Activated T-helper 1 cell treated with anti-CD3 and anti-CD28 coated beads, Interleukin-12 subunit alpha, Interleukin-12 subunit beta, Interleukin-2, Interleukin-4 antibody, amounts not matched to agents 30 ng/mL and 10 ng/mL and 1 ng/mL, durations not matched to agents 14 hours and 24 hours and 36 hours (primary cell): ENCODE data around the gene NPSR1. TPM values are rescaled to one million over a fixed set of nuclear protein-coding genes. Genes with fewer than 3 reads are reported as not detected.
"Not testable (repeated sequence)": the region's sequence is repeated elsewhere in the genome, so short reads cannot be mapped to it uniquely, and the experiment has no call there.

ENCODE experiments used
- DNase-seq: peaks from one replicate; pipeline ENCODE4 v3.0.0; 2021; ENCODE audit warnings: low spot score
- H3K27ac Mint-ChIP-seq: one replicate; pipeline ENCODE4 v1.8.0; 2021; ENCODE audit warnings: mild to moderate bottlenecking, mixed read lengths
- H3K27me3 Mint-ChIP-seq: one replicate; pipeline ENCODE4 v1.8.0; 2022; ENCODE audit warnings: mild to moderate bottlenecking, moderate library complexity, mixed read lengths; ENCODE audit not compliant: insufficient read depth
- H3K36me3 Mint-ChIP-seq: one replicate; pipeline ENCODE4 v1.8.0; 2021; ENCODE audit warnings: low read depth, mixed read lengths
- H3K4me1 Mint-ChIP-seq: one replicate; pipeline ENCODE4 v1.8.0; 2021; ENCODE audit warnings: low read depth, mixed read lengths
- H3K4me3 Mint-ChIP-seq: one replicate; pipeline ENCODE4 v1.8.0; 2021; ENCODE audit warnings: mild to moderate bottlenecking, moderate library complexity, mixed read lengths
- H3K9me3 Mint-ChIP-seq: one replicate; pipeline ENCODE4 v1.8.0; 2021; ENCODE audit warnings: mixed read lengths
- intact Hi-C: fragments of 100-400 bp; cut with micrococcal nuclease; formaldehyde crosslinking; loops from one replicate; pipeline ENCODE4 v1.15.1; 2024
- total RNA-seq: library from RNA; stranded (reverse); gene quantifications from 2 replicates; pipeline ENCODE4 v1.2.3, GENCODE V29; 2022

NPSR1 gene
- total RNA-seq, 1 donor from 2014 or later: not detected

DNA sequence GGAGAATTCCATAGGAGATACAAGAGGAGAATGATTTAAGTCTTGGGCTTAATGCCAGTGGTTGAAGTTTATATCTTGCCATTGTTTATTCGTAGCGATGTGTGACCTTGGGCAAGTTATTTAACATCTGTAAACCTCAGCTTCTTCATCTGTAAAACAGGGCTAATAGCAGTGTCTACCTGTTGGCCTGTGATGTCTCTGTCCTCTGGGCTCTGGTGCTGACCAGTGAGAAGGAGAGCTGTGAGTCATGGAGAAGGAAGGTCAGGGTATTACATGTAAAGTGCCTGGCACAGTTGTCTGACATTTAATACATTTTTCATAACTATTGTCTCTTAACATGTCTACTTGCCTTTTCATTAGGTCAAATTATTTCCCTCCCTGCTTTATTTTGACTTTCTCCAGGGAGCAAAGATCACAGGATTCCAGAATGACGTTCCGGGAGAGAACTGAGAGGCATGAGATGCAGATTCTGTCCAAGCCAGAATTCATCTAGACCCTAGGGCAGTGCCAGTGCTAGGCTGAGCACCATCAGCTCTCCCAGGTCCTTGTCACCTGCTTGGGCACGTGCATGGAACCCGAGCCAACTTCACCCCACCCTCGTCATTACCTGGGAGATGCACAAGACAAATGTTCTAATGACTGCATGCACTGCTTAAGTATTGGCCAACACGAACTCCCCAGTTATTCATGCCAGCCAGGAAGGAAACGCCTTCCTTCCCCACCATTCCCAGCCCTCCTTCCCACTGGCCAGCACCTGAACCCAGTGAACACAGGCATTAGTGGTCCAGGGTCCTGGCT, 191.3 kb downstream of the NPSR1 start:
- Mint-ChIP-seq H3K4me1 (no peaks in the 10 kb centered on the region), H3K36me3 (no peaks in the 10 kb centered on the region), H3K27me3 (peaks cover 6% of the 10 kb centered on the region), H3K27ac (no peak overlapping the region), H3K4me3 (no peak overlapping the region), H3K9me3 (no peaks in the 10 kb centered on the region)
- intact Hi-C loops: no loop called here
- no peak for DNase-seq

DNA sequence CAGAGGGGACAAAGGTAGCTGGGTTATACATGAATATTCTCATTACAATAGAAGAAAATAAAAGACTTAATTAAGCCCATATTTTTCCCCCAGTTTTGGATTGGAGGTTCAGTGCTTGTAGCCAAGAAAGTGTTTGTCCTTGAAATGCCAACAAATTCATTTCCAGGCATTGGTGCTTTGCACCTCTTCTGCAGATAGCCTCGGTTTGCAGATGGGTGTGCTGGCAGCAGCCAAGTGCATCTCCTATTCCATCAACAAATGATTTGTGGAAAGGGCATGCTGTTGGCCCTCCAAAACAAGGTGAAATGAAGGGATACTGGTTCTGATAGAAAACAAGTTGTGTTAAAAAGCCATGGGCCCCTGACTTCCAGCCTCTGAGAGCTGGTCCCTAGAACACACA, 192.0 kb downstream of the NPSR1 start:
- no peaks in the 10 kb centered on the region for H3K36me3 Mint-ChIP-seq
- intact Hi-C loops: no loop called here
- DNase-seq: no peak
- H3K27ac Mint-ChIP-seq: no peak overlapping the region
- H3K4me3 Mint-ChIP-seq: no peak overlapping the region
- H3K4me1 Mint-ChIP-seq: no peaks in the 10 kb centered on the region
- H3K9me3 Mint-ChIP-seq: no peaks in the 10 kb centered on the region
- peaks cover 6% of the 10 kb centered on the region for H3K27me3 Mint-ChIP-seq

DNA sequence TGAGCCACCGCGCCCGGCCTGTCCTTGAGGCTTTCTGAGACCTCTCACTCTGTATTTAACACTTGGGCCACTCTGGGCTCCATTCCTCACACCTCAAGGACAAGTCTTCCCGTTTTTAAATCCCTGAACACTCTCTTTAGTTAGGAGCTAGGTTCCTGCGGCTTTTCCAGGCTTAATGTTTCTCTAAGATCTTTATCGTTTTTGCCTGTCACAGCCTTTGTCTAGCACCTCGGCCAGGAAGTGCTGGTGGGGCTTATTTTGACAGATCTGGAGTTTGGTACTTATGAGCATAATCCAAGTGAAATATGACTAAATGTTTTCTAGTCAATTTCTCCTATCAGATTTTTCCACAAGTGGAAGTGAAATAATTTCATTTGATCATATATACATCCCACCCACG, 192.7 kb downstream of the NPSR1 start:
- H3K9me3 Mint-ChIP-seq: no peaks in the 10 kb centered on the region
- H3K27me3 Mint-ChIP-seq: peaks cover 6% of the 10 kb centered on the region
- DNase-seq: no peak
- H3K36me3 Mint-ChIP-seq: no peaks in the 10 kb centered on the region
- no peak overlapping the region for H3K4me3 Mint-ChIP-seq
- no peaks in the 10 kb centered on the region for H3K4me1 Mint-ChIP-seq
- no peak overlapping the region for H3K27ac Mint-ChIP-seq
- intact Hi-C loops: no loop called here

DNA sequence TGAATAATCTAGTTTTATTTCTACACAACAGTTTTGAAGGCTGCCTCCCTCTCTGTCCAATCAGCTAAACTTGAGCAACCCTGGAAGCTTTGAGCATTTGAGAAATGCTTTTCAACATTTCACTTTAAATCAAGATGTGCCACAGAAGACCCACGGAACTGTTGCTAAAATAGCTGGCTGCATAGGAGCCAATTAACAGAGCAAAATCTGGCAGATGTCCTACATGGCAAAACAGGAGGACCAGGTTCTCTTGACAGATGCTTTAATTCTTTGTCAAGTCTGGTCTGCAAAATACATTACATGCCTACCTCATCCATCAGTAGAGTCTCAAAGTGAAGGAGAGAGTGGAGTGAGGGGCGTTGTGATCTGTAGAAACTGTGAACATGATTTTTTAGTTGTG, 193.4 kb downstream of the NPSR1 start:
- DNase-seq: no peak
- intact Hi-C loops: no loop called here
- no peaks in the 10 kb centered on the region for H3K4me1 Mint-ChIP-seq
- no peaks in the 10 kb centered on the region for H3K36me3 Mint-ChIP-seq
- H3K4me3 Mint-ChIP-seq: no peak overlapping the region
- H3K27me3 Mint-ChIP-seq: peaks cover 6% of the 10 kb centered on the region
- H3K9me3 Mint-ChIP-seq: no peaks in the 10 kb centered on the region
- no peak overlapping the region for H3K27ac Mint-ChIP-seq

DNA sequence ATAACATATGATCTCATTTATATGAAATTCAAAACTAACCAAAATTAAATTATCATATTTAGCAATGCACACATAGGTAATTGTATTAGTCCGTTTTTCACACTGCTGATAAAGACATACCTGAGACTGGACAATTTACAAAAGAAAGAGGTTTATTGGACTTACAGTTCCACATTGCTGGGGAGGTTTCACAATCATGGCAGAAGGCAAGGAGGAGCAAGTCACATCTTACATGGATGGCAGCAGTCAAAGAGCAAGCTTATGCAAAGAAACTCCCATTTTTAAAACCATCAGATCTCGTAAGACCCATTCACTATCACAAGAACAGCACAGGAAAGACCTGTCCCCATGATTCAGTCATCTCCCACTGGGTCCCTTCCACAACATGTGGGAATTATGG, 200.4 kb downstream of the NPSR1 start:
- H3K27me3 Mint-ChIP-seq, H3K4me1 Mint-ChIP-seq, H3K36me3 Mint-ChIP-seq, H3K9me3 Mint-ChIP-seq, H3K4me3 Mint-ChIP-seq, intact Hi-C loops, DNase-seq, H3K27ac Mint-ChIP-seq: not testable (repeated sequence)

DNA sequence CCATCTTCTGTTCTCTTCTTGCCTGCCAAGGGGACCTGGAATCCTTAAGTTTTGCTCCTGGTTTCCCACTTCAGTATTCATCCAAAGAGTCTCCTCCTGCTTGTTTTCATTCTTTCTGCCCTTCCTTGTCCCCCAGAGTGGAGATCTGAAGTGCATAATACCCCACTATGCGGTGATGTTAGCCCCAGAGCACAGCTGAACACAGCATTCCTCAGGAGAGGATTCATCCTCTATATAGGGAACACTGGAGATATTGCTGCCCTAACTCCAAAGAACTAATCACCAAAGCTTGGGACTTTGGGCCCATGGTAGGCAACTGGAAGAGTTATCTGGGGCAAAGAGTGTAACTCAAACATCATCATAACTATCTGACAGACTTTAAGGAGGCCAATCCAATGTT, 201.3 kb downstream of the NPSR1 start:
- H3K4me3 Mint-ChIP-seq, H3K4me1 Mint-ChIP-seq, H3K27me3 Mint-ChIP-seq, DNase-seq, H3K27ac Mint-ChIP-seq, H3K36me3 Mint-ChIP-seq, intact Hi-C loops, H3K9me3 Mint-ChIP-seq: not testable (repeated sequence)

DNA sequence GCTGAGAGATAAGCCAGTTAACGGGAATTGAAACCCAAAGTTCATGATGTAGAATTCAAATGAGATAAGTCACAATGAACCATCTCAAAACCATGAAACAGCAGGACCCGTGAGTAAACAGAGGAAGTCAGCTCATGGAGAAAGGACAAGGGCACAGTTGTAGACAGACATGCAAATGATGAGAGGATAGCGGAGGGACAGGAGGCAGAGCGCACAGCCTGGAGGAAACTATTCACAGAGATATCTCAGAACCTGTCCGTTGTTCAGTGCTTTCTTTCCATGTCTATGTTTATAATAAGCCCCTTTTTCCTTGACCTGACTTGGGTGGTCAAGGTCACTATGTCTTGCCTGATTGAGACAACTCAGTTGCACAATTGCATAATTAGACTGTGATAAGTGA, 208.2 kb downstream of the NPSR1 start:
- H3K27ac Mint-ChIP-seq, H3K27me3 Mint-ChIP-seq, H3K4me1 Mint-ChIP-seq, H3K9me3 Mint-ChIP-seq, H3K36me3 Mint-ChIP-seq, H3K4me3 Mint-ChIP-seq, intact Hi-C loops, DNase-seq: not testable (repeated sequence)

DNA sequence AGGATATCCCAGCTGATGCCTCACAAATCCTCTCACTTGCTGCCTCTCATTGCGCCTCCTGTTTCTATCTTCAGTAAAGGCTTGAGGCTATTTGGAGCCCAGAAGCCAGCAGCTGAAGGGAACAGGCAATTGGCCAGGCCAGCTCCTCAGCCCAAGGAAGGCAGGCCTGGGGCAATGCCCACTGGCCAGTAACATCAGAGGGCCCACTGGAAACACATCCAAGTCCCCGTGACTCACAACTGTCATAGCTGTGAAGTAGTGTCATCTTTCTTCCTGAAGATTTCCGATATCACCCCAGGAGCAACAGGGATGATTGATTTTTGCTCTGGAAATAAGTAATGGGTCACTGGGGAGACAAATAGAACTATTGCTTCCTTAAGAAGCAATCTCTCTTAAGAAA, 209.3 kb downstream of the NPSR1 start:
- H3K9me3 Mint-ChIP-seq, H3K4me3 Mint-ChIP-seq, DNase-seq, intact Hi-C loops, H3K4me1 Mint-ChIP-seq, H3K36me3 Mint-ChIP-seq, H3K27ac Mint-ChIP-seq, H3K27me3 Mint-ChIP-seq: not testable (repeated sequence)

DNA sequence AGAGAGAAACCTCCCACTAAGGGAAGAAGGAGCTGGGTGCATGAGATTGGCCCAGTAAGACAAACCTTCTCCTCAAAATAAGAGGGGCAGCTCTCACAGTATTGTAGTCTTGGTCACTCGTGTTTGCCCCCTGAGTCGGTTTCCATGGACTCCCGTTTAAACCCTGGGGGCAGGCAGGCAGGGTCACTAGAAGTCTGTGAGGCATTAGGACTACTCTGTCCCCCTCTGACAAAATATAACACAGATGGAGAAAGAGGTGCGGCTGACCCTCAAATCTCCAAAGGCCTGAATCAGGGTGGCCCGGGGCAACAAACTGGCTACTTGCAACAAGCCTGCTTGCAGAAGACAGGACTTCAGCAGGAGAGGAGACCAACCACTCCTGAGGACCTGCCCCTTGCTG, 210.6 kb downstream of the NPSR1 start:
- H3K9me3 Mint-ChIP-seq, intact Hi-C loops: not testable (repeated sequence)

DNA sequence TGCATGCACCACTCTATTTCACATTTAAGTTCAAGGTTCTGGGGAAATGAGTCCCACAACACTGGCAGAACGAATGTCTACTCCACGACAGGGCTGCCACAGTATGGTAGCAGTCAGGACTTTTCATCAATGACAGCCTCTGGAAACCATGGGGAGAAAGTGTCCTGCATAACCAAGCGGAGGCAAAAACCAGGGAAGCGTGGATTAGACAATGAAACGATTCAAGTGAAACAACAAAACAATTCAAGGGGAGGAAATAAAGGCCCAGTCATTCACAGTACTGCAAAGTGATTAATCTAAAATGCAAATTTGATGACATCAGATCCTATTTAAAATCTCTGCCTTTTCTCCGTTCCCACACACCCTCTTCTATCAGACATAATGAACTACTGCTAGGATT, 211.0 kb downstream of the NPSR1 start:
- no peak overlapping the region for H3K4me3 Mint-ChIP-seq
- no peak overlapping the region for H3K27ac Mint-ChIP-seq
- intact Hi-C loops: no loop called here
- no peaks in the 10 kb centered on the region for H3K36me3 Mint-ChIP-seq
- H3K9me3 Mint-ChIP-seq: no peaks in the 10 kb centered on the region
- DNase-seq: no peak
- no peaks in the 10 kb centered on the region for H3K4me1 Mint-ChIP-seq
- H3K27me3 Mint-ChIP-seq: no peaks in the 10 kb centered on the region

More for the DNA sequence above, 210.6 kb downstream of the NPSR1 start:
- not testable (repeated sequence) for H3K27me3 Mint-ChIP-seq, DNase-seq, H3K27ac Mint-ChIP-seq, H3K36me3 Mint-ChIP-seq, H3K4me3 Mint-ChIP-seq, H3K4me1 Mint-ChIP-seq

DNA sequence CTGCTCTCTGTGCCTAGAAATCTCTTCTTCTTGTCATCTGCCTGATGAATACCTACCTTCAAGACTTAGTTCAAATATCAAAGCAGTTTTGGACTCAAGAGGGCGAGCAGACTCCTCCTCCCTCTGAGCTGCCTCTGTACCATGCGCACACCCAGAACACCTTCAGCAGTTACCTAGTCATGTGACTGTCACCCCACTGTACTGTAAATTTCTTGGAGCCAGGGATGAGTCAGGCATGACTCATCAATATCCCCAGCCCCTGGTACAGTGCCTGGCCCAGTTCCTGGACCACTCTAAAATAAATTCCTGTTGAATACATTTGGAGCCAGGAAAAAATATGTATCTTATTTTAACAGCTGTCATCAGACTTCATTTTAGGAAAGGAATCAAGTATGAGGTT, 212.0 kb downstream of the NPSR1 start:
- H3K9me3 Mint-ChIP-seq, H3K4me3 Mint-ChIP-seq, H3K4me1 Mint-ChIP-seq, H3K27ac Mint-ChIP-seq, H3K36me3 Mint-ChIP-seq, DNase-seq, intact Hi-C loops, H3K27me3 Mint-ChIP-seq: not testable (repeated sequence)

DNA sequence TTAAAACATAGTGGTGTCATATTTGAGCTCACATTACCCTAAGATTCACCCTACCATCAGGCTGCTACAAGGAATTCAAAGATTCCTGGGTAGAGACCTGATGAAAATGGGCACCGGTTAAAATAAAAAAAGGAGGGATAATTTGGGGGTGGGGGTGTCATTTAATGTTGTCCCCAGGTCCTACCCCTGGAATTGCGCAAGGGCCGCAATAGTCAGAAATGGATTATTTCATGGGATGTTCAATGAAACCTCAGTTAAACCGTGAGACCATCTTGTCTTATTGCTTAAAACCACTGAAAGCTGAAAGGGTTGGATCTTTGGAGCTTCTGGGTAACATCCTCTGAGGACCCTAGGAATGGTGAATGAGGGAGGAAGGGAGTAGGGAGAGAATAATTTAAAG, 216.3 kb downstream of the NPSR1 start:
- DNase-seq, H3K27me3 Mint-ChIP-seq, H3K4me3 Mint-ChIP-seq, H3K36me3 Mint-ChIP-seq, intact Hi-C loops, H3K9me3 Mint-ChIP-seq, H3K4me1 Mint-ChIP-seq, H3K27ac Mint-ChIP-seq: not testable (repeated sequence)

DNA sequence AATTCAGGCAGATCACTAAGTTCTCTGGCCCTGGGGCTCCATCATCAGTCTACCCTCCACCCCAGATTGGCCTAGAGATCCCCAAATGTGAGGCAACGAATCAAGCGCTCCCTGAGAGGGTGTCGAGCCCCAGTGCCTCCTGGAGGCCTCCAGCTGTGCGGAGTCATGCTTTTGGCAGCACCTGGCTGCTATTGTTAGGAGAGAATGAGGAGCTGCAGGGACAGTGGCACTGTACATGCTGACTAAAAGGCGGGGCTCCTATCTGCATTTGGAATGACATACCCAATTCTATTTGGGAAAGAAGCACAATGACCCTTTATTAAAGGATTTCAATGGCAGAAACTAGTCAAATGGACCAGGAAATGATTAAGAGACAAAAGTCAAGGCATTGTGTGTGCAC, 217.5 kb downstream of the NPSR1 start:
- Mint-ChIP-seq H3K27ac (no peak overlapping the region), H3K36me3 (no peaks in the 10 kb centered on the region), H3K4me3 (no peak overlapping the region), H3K9me3 (no peaks in the 10 kb centered on the region), H3K4me1 (no peaks in the 10 kb centered on the region), H3K27me3 (no peaks in the 10 kb centered on the region)
- no peak for DNase-seq
- intact Hi-C loops: no loop called here
